HG03103 (cell line): ENCODE results near the gene RFX1.
"Not testable (repeated sequence)": the region's sequence is repeated elsewhere in the genome, so short reads cannot be mapped to it uniquely, and the experiment has no call there.

Source experiments
- ATAC-seq: cut with Tn5 transposase; IDR thresholded peaks from one replicate; pipeline ENCODE4 v1.9.1; 2021; ENCODE audit warnings: low read depth; ENCODE audit not compliant: unreplicated experiment

Gene RFX1

DNA sequence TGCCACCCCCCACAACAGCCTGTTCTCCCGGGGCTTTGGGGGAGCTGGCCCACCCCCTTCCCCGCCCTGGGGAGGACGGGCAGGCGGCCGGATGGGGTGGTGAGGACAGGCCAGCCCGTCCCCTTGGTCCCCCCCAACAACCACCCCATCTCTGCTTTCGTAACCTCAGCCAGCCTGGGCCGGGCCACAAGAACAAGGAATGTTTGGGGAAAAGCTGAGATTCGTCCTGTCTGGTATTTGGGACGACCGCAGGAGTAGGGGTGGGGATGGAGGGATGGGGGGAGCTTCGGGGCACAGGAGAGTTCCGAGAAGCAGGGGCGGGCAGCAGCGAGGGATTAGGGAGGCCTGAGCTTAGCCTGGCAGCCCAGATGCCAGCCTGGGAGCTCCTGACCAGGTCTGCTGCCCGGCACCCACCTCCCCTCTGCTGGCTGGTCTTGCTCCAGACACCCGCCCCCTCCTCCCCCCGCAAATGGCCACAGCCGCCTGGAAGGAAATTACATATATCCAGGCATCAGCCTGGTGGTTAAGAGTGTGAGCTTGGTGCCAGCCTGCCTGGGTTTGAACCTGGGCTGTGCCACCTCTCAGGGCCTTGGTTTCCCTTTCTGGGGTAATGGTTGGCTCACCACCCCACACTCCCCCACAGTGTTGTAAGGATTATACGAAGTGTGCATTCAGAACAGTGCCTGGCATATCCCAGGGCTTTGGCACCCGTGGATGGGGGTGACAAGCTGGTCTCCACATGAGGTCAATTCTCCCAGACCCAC is 67.6 kb downstream of the RFX1 start, which contains the start of gene PODNL1:
Gene PODNL1 (minus strand): TSS at position 117 of the 764 bp plus-strand sequence. CDS start 236 bp downstream, outside the sequence.
- ATAC-seq = no peak

DNA sequence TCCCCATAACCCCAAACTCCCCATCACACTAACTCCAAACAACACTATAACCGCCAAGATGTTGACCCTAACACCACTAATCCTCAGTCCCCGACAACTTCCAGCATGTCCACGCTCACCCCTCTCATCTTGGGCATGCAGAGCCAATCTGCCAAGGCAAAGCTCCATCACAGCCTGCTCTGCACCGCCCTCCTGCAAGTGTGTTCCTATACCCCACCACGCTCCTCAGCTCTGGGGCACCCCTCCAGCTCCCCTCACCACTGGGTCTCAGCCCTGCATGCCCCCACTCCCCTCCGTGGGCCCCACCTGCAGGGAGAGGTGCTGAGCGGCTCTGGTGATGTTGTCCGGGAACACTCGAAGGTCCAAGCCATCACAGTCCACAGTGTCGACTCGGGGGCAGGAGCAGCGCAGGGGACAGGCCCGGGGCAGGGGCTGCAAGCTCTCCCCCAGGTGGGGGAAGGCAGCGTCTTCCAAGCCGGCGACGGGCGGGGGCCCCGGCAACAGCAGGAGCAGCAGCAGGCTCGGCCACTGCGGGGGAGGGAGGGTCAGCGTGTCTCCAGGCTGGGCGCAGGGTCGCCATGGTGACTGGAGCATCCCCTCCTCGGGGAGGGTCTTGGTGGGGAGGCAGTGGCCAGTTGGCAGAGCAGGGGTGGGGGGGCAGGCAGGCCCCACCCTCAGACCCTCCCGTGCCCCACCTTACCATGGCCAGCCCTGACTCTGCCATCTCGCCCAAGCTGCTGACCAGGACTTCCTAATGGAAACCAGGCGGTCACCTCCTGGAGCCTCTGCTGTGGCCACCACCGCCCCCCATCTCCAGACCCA is 68.4 kb downstream of the RFX1 start:
- ATAC-seq = no peak

DNA sequence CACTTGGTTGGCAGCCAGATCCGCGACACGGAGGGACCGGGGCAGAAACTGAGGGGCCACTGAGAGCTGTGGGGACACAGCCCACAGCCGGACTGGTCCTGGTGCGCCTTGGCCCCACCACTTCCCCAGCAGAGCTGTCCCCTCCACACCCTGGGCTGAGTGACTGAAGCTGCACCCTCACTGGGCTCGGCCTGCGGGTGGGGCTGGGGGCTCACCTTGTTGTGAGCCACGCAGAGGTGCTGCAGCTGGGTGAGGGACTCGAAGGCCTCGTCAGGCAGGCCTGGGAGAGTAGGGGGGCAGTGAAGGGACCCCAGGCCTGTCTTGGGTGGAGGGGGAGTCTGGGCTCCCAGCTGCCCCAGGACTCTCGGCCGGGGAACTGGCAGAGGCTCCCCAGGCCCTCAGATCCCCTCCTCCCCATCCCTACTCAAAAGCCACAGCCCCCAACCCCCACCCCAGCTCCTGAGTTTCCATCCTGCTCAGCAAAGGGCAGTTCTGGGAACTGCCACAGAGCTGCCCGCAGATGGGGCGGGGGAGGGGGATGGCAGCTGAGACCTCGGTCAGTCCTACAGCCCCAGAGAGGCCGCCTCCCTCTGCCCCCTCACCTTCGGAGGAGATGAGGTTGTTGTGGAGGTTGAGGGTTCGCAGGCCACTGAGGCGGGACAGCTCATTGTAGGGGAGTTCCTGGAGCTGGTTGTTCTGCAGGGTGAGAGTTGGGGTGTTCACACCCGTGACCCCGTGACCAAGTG is 70.2 kb downstream of the RFX1 start:
- no peak for ATAC-seq

DNA sequence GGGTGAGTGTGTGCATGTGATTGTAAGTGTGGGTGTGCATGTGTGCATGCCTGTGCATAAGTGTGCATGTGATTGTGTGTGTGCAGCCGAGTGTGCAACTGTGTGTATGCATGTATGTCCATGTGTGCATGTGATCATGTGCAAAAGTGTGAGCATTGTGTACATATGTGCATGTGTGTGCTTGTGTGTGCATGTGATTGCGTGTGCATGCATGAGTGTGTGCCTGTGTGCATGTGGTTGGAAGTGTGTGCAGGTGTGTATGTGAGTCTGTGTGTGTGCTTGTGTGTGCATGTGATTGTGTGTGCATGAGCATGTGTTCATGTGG is 71.4 kb downstream of the RFX1 start:
- no peak for ATAC-seq

DNA sequence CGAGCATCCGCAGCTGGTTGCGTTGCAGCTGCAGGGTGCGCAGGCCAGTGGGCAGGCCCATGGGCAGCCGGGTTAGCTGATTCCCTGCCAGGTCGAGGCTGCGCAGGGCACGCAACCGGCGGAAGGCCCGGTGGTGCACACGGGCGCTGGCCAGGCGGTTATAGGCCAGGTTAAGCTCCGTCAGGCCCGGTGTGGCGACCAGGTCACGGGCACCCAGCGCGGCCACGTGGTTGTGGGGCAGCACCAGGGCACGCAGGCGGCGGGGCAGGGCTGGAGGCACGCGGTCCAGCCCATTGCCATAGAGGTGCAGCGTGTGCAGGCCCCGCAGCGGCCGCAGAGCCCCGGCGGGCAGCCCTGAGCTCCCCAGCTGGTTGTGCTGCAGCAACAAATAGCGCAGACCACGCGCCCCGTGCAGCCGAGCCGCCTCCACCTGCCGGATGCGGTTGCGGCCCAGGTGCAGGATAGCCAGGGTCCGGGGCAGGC is 73.2 kb downstream of the RFX1 start:
- ATAC-seq = no peak

DNA sequence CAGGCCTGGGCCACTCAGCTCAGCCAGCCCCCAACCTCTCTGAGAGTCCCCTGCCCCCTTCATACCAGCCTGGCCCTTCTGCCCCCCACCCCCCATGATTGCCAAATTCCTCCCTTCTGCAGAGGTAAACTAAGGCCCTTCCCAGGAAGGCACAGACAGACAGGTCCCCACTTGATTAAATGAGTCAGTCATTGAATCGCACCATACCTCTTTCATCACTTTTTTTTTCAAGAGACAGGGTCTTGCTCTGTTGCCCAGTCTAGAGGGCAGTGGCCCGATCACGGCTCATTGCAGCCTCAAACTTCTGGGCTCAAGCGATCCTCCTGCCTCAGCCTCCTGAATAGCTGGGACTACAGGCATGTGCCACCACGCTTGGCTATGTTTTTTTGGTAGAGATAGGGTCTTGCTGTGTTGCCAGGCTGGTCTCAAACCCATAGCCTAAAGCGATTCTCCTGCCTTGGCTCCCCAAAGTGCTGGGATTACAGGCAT is 73.9 kb downstream of the RFX1 start:
- ATAC-seq = no peak

DNA sequence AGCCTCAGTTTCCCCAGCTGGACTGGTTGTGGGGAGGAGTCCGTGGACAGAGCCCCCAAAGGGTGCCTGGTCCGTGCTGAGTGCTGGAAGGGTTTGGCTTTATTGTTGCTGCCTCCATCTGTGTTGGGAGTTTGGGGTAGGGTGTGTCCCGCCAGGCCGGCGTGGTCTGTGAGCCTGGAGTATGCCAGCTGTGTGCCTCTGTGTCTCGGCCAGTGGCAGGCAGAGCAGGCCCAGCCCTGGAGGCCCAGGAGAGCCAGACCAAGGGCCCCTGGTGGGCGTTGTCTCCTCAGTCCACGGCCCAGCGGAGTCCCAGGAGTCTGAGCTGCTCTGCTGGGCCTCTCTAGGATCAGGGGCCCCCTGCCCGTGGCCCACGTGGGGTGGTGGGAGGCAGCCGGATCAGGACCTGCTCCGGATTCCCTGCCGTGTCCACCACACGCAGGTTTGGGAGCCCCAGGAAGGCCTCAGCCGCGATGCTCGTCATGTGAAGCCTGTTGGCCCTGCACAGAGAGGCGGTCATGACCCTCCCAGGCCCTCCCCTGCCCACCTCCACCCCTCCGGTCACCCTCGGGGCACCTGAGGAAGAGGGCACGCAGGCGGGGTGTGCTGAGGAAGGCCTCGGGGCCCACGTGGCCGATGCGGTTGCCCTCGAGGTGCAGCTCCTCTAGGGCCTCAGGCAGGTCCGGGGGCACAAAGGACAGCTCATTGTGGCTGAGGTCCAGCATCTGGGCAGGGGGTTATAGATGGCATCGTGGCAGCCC is 74.5 kb downstream of the RFX1 start:
- no peak for ATAC-seq

DNA sequence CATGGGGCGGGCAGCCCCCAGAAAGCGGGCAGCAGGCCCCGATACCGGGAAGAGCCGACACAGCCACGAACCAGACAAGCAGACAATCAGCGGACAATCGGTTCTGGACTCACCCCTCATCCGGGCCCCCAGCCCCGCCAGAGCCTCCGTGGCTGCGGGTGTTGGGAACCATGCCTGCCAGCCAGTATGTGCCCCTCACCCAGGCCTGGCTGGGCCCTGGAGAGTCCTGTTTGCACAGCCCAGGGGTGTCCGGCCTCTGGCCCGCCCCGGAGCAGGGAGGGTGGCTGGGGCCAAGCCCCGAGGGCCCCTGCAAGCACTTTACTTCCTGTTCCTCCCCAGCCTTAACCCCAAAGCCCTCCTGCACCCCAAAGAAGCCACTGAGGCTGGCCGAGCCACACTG is 75.7 kb downstream of the RFX1 start:
- no peak for ATAC-seq

DNA sequence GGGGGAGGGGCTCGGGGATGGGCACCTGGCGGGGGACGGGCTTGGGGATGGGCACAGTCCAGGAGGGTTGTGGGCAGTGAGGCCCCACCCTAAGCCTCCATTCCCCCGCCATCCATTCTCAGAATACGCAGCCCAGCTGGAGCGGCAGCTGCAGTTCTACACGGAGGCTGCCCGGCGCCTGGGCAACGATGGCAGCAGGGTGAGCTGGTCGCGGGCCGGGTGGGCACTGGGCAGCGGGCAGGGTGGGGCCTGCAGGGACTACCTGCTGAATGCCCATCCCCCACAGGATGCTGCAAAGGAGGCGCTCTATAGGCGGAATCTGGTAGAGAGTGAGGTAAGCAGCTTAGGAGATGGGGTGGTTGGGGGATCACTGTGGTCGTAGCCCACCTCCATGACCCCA is 76.2 kb downstream of the RFX1 start:
- no peak for ATAC-seq

DNA sequence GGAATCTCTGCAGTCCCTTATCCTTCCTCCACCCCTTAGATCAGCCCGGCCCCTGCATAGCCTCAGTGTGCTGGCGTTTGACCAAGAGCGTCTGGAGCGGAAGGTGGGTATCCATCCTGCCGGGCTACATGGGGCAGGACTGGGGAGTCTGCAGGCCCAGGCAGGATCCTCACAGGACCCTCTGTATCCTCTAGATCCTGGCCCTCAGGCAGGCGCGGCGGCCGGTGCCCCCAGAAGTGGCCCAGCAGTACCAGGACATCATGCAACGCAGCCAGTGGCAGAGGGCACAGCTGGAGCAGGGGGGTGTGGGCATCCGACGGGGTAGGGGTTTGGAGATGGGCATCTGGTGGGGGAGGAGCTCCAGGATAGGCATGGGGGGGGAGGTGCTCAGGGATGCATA is 76.8 kb downstream of the RFX1 start:
- ATAC-seq = no peak

DNA sequence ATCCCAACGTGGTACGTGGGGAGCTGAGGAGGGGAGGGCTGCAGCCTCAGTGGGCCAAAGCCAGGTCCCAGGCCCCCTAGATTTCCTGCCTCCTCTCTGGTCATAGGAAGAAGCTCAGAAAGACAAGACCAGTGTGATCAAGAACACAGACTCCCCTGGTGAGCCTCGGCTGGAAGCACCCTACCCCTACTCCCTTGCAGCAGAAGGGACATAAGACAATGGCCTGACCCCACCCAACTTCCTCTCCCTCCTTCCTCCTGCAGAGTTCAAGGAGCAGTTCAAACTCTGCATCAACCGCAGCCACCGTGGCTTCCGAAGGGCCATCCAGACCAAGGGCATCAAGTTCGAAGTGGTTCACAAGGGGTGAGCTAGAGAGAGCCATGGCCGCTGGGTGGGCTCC is 79.4 kb downstream of the RFX1 start:
- ATAC-seq = no peak

DNA sequence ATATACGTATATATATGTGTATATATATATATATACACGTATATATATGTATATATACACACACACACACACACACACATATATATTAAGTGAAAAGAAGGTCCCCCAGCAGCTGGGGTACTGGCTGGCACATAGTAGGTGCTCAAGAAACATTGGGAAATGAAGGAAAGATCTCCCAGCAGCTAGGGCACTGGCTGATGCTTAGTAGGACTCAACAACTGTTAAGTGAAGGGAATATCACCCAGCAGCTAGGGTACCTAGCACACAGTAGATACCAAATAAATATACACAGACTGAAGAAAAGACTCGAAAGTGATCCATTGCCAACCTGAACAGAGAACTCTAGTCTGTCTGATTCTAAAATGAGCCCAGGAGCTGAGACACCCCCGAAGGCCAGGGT is 80.1 kb downstream of the RFX1 start:
- ATAC-seq = no peak

DNA sequence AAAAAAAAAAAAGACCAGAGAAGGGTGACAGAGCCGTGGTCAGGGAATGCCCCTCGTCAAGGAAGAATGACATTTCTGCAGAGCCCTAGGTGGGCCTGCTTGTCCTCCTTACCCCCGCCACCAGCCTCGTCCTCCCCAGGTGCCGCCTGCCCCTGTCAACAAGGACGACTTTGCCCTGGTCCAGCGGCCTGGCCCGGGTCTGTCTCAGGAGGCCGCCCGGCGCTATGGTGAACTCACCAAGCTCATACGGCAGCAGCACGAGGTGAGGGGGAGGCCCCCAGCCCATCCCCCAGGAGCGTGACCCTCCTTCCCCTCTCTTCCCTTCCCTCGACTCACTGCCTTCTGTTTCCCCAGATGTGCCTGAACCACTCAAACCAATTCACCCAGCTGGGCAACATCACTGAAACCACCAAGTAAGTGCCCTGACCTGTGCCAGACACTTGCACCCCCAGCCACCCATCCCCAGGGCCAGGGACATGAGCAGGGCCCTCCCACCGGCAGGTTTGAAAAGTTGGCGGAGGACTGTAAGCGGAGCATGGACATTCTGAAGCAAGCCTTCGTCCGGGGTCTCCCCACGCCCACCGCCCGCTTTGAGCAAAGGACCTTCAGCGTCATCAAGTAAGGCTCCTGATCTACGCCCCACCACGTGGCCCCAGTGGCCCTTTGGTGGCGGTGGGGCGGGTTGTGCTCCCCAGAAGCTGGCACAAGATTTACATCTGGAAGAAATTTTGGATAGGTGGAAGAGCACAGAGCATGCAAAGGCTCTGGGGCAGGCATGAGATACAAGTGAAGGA is 82.7 kb downstream of the RFX1 start:
- ATAC-seq = no peak

DNA sequence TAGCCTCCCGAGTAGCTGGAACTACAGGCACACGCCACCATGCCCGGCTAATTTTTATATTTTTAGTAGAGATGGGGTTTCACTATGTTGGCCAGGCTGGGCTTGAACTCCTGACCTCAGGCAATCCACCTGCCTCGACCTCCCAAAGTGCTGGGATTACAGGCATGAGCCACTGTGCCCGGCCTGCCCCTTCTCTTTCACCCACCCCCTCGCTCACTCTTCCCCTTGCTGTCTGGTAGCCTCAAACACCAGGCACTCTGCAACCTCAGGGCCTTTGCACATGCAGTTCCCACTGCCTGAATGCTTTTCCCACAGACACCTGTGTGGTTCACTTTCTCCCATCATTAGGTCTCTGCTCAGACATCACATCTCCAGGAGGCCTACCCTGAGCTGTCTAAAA is 84.0 kb downstream of the RFX1 start:
- ATAC-seq = not testable (repeated sequence)

DNA sequence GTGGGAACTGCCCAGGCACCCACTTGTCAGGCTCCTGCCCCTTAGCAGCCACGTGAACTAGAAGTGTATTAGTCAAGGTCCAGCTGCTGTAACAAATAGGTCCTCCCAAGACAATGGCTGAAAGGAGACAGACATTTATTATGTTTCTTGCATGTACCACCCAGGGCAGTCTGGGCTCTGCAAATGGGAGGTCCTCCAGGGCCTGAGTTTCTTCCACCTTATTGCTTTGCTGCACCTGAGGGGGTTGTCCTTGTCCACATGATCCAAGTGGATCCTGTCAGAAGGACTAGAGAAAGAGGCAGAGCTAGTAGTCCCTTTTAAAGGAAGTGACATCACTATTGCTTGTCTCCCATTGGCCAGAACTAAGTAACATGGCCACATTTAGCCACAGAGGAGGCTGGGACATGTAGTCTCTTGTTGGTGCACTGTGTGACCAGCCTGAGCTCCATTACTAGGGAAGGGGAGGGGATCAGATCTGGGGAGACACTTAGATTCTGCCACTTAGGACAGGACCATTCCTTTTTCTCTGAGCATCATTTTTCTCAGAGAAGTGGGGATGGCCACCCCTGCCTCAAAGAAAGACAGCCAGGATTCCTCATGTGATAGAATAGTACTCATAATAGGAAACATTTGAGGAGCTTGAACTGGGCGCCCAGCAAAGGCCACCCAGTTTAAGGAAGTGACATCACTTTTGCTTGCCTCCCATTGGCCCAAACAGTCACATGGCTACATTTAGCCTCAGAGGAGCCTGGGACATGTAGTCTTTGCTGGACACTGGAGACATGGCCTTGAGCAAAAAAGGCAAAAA is 85.0 kb downstream of the RFX1 start:
- ATAC-seq = no peak

DNA sequence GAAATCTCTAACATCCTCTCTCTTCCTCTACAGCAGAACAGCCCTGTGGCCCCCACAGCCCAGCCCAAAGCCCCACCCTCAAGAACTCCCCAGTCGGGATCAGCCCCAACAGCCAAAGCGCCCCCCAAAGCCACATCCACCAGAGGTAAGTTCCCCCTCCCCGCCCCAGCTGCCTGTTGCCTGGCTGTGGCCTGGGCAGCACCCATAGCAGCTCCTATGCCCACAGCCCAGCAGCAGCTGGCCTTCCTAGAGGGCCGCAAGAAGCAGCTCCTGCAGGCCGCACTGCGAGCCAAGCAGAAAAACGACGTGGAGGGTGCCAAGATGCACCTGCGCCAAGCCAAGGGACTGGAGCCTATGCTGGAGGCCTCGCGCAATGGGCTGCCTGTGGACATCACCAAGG is 85.6 kb downstream of the RFX1 start:
- ATAC-seq = no peak

DNA sequence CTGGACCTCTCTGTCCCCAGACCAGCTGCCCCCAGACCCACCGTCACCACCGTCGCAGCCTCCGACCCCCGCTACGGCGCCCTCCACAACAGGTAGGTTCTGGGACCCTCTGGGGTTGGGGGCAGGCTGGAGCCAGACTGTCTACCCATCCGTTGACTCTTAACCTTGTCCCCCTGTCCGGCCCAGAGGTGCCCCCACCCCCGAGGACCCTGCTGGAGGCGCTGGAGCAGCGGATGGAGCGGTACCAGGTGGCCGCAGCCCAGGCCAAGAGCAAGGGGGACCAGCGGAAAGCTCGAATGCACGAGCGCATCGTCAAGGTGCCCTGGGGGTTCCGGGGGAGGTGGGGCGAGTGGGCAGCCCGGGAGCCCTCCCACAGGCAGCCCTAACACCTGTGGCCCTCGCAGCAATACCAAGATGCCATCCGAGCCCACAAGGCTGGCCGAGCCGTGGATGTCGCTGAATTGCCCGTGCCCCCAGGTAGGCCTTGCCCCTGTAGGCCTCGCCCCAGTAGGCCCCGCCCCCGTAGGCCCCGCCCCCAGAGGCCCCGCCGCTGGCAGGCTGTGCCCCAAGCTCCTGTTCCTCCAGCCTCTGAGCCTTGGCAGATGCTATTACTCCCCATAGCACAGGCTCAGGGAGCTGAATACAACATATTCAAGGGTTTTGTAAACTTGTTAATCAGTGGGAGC is 87.3 kb downstream of the RFX1 start:
- no peak for ATAC-seq

DNA sequence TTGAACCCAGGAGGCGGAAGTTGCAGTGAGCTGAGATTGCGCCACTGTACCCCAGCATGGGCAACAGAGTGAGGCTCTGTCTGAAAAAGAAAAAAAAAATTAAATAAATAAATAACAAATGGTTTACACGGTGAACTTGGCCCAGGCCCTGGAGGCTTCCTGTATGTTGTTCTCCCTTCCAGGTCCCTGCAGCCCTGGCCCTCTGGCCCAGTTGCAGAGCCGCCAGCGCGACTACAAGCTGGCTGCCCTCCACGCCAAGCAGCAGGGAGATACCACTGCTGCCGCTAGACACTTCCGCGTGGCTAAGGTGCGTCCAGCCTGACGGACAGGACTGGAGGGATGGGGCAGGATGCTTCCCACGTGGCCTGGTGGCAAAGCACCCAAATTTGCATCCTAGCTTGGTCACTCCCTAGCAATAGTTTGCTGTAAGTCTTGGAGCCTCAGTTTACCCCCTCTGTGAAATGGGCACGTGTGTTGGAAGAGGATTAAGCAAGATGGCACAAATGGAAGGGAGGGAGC is 88.2 kb downstream of the RFX1 start:
- no peak for ATAC-seq
